Adrenal gland (tissue), 12 donors: ENCODE measurements around the gene TBC1D16. TPM values are rescaled to one million over a fixed set of nuclear protein-coding genes. Genes with fewer than 3 reads are reported as not detected.

Experiments used
- DNase-seq, 7 donors: peaks; one replicate each; pipeline ENCODE4 v3.0.0-alpha.2; 2019 to 2020
- H3K27ac ChIP-seq, 5 donors: fragments of 200-600 bp; sonication (generic) in 4 of 5; 1 replicate in 3 of 5; 2 replicates in 2 of 5; pipeline versions ENCODE4 v1.5.1 to v1.8.0; 2016 to 2020; ENCODE audit warnings: mild to moderate bottlenecking in 1 of 5
- H3K27me3 ChIP-seq: fragments of 200-600 bp; 2 replicates; pipeline ENCODE4 v1.8.0; 2021
- H3K36me3 ChIP-seq, 2 donors: fragments of 200-600 bp; replicated peaks in 1 of 2; 1 replicate in 1 of 2; 2 replicates in 1 of 2; pipeline versions ENCODE4 v1.5.1 to v1.8.0; 2018 to 2022
- H3K4me1 ChIP-seq, 2 donors: fragments of 200-600 bp; replicated peaks in 1 of 2; 1 replicate in 1 of 2; 2 replicates in 1 of 2; pipeline versions ENCODE4 v1.5.1 to v1.8.0; 2018 to 2021
- H3K4me3 ChIP-seq, 4 donors: fragments of 200-600 bp; sonication (generic) in 3 of 4; one replicate each; pipeline ENCODE4 v1.5.1; 2016 to 2018
- H3K9me3 ChIP-seq, 3 donors: fragments of 200-600 bp; sonication (generic) in 1 of 3; replicated peaks in 1 of 3; 1 replicate in 2 of 3; 2 replicates in 1 of 3; pipeline versions ENCODE4 v1.5.1 to v1.8.0; 2016 to 2021
- POLR2A ChIP-seq, 2 donors: fragments of 450-650 bp; IDR thresholded peaks; one replicate each; pipeline ENCODE4 v1.6.1; 2017; ENCODE audit warnings: antibody characterized with exemption in 2 of 2, mild to moderate bottlenecking in 2 of 2, moderate library complexity in 1 of 2
- WGBS, 4 donors: extraction: QIAGEN DNeasy Blood & Tissue Kit in 2 of 4; methylation state at CpG; one replicate each; pipeline versions ENCODE4 v1.1.5 to v1.1.7; 2013 to 2017; 5-methylcytosine and 5-hydroxymethylcytosine counted together
- intact Hi-C, 2 donors: fragments of 100-400 bp; cut with DNase I; formaldehyde crosslinking; loops; one replicate each; pipeline versions ENCODE4 v1.14.1 to v1.15.0; 2022 to 2023
- polyA plus RNA-seq, 3 donors: library from polyadenylated mRNA; stranded (reverse); fragments of 200-250 nt in 2 of 3; fragments of 350-450 nt in 1 of 3; fragmentation: Illumina TruSeq in 1 of 3; extraction: RNeasy Lipid Tissue Mini Kit (QIAGEN cat#74804) in 1 of 3; gene quantifications; one replicate each; pipeline ENCODE4 v1.2.3, GENCODE V29; 2013 to 2014
- total RNA-seq, 9 donors: library from RNA; depleted of rRNA in 4 of 9; stranded (reverse); fragments of >200 nt in 4 of 9; fragments of 120-200 nt in 1 of 9; fragmentation: NEBNext Ultra II Directional in 1 of 9; extraction: Animal tissue kit (Norgen Biotek cat#: 25700) in 1 of 9; gene quantifications; one replicate each; pipeline versions ENCODE4 v1.1.0 to v1.2.4, GENCODE V29; 2013 to 2023
- TF ChIP-seq, protein P1 (sequence below), 6 experiments: fragments of 450-650 bp in 4 of 6; fragments of 200-600 bp in 2 of 6; sonication (generic) in 1 of 6; IDR thresholded peaks; 1 replicate in 5 of 6; 2 replicates in 1 of 6; pipeline versions ENCODE4 v1.5.1 to v1.8.0; 2016 to 2021; ENCODE audit warnings: antibody characterized with exemption in 6 of 6, mild to moderate bottlenecking in 2 of 6, moderate library complexity in 1 of 6
- donor health status: healthy with polysubstance abuse.
- donor health status: Bipolar disorder and iron deficiency.
- donor health status: DM: yes; HTN: yes; CAD: no.
- donor health status: DM: no; HTN: no; CAD: no.
- donor health status: DM: no; HTN: no; CAD: no.
- donor health status: DM: yes; HTN: yes; CAD: no.

TBC1D16 gene
- total and polyA plus RNA-seq, 12 donors: 4.2 to 62.5 (median 29.5) TPM

DNA sequence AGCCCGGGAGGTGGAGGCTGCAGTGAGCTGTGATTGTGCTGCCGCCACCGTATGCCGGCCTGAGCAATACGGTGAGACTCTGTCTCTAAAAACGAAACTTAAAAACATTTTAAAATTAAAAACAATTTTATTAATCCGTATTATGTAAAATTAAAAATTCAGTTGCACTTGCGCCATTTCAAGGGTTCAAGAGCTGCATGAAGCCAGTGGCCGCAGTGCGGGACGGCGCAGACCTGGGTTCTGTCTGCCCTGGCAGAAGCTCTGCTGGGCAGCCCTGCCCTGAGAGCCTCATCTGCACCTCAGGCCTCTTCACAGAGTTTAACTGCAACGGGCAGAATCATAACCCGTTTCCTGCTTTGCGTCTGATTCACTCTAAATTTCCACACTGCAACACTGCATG is 31.7 kb downstream of the TBC1D16 start:
- no peak for DNase-seq
- Histone ChIP-seq H3K36me3 (peaks cover 0 to 8% of the 10 kb centered on the region in 2 donors), H3K27ac (no peak overlapping the region), H3K9me3 (no peaks in the 10 kb centered on the region), H3K4me1 (peaks cover 0 to 8% of the 10 kb centered on the region in 2 donors), H3K27me3 (no peaks in the 10 kb centered on the region), H3K4me3 (no peak overlapping the region)
- TF ChIP-seq POLR2A (IDR thresholded peaks at IDR 0.05): no peak
- TF ChIP-seq, protein P1, sequence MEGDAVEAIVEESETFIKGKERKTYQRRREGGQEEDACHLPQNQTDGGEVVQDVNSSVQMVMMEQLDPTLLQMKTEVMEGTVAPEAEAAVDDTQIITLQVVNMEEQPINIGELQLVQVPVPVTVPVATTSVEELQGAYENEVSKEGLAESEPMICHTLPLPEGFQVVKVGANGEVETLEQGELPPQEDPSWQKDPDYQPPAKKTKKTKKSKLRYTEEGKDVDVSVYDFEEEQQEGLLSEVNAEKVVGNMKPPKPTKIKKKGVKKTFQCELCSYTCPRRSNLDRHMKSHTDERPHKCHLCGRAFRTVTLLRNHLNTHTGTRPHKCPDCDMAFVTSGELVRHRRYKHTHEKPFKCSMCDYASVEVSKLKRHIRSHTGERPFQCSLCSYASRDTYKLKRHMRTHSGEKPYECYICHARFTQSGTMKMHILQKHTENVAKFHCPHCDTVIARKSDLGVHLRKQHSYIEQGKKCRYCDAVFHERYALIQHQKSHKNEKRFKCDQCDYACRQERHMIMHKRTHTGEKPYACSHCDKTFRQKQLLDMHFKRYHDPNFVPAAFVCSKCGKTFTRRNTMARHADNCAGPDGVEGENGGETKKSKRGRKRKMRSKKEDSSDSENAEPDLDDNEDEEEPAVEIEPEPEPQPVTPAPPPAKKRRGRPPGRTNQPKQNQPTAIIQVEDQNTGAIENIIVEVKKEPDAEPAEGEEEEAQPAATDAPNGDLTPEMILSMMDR (IDR thresholded peaks at IDR 0.05): no peak
- intact Hi-C loops: no loop called here
- WGBS, 4 donors: 92 to 95% (median 92%) methylated on average over 15 of the region's 15 CpGs

DNA sequence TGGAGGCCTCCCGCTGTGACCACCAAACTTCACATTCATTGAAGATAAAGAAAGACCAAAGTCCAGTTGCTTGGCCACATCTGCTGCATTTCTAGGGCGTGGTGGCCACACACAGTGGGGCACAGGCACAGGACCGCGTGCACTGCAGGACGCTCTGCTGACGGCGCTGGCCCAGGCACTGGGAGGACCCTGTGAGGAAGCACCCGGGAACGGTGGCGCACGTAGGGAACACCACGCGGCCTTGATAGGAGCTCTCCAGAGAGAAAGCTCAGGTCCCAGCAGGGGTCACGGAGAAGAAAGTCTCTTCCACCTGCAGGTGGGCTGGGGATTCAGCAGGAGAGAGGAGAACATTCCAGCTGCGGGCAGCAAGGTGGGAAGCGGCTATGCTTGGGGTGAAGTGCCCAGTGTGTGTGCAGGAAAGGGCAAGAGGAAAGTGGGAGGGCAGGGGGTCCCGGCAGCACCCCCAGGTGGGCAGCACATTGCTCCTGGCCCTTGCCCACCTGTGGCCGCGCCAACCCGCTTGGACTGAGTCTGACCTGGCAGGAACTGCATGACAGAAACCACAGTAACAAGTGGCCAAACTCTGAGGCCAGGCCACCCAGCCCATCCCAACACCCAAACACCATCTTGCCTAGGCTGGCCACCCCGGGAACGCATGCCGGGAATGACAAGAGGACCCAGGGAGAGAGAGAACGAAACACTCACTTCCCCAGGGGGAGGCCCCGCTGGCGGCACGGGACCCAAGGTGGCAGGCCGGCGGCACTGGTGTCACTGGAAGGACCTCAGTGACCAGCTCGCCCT is 32.8 kb downstream of the TBC1D16 start:
- intact Hi-C loops: no loop called here
- no peak overlapping the region for H3K27ac ChIP-seq
- peaks cover 0 to 4% of the 10 kb centered on the region in 2 donors for H3K4me1 ChIP-seq
- WGBS, 4 donors: 90 to 96% (median 92%) methylated on average over 24 to 30 of the region's 30 CpGs
- H3K4me3 ChIP-seq: no peak overlapping the region
- TF ChIP-seq, protein P1 (IDR thresholded peaks at IDR 0.05): no peak
- no peak for TF ChIP-seq POLR2A (IDR thresholded peaks at IDR 0.05)
- no peaks in the 10 kb centered on the region for H3K9me3 ChIP-seq
- no peak for DNase-seq
- H3K36me3 ChIP-seq: peaks cover 0 to 8% of the 10 kb centered on the region in 2 donors
- no peaks in the 10 kb centered on the region for H3K27me3 ChIP-seq

DNA sequence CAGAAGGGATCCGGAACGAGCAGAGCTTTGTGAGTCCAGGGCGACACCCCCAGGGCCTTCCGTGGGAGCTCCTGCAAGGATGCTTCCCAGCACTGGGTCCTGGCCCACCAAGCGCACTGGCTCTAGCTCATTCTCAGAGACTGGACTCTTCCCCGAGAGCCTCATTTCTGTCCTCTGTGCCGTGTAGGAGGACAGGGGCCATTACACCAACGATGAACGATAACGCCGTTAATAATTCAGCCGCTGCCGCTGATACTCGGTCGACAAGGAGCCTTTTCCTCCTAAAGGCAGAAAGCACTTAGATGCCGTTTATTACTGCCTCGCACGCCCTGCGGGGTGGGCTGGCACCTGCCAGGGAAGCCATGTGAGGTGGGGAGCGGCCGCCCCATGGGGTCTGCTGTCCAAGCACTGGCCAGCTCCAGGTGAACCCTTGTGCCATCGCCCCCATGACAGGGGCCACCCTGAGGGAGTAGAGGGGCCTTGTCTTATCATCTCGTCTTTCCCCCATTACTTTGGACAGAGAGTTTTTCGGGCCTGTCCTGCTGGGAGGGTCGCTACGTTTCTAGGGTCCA is 33.5 kb downstream of the TBC1D16 start:
- no peak overlapping the region for H3K27ac ChIP-seq
- peaks cover 0 to 4% of the 10 kb centered on the region in 2 donors for H3K4me1 ChIP-seq
- TF ChIP-seq, protein P1 (IDR thresholded peaks at IDR 0.05): no peak
- TF ChIP-seq POLR2A (IDR thresholded peaks at IDR 0.05): no peak
- H3K36me3 ChIP-seq: peaks cover 0 to 8% of the 10 kb centered on the region in 2 donors
- H3K27me3 ChIP-seq: no peaks in the 10 kb centered on the region
- 88 to 93% (median 90%) methylated on average over 26 of the region's 26 CpGs for WGBS, 4 donors
- H3K4me3 ChIP-seq: no peak overlapping the region
- no peaks in the 10 kb centered on the region for H3K9me3 ChIP-seq
- no peak for DNase-seq
- intact Hi-C loops: no loop called here

DNA sequence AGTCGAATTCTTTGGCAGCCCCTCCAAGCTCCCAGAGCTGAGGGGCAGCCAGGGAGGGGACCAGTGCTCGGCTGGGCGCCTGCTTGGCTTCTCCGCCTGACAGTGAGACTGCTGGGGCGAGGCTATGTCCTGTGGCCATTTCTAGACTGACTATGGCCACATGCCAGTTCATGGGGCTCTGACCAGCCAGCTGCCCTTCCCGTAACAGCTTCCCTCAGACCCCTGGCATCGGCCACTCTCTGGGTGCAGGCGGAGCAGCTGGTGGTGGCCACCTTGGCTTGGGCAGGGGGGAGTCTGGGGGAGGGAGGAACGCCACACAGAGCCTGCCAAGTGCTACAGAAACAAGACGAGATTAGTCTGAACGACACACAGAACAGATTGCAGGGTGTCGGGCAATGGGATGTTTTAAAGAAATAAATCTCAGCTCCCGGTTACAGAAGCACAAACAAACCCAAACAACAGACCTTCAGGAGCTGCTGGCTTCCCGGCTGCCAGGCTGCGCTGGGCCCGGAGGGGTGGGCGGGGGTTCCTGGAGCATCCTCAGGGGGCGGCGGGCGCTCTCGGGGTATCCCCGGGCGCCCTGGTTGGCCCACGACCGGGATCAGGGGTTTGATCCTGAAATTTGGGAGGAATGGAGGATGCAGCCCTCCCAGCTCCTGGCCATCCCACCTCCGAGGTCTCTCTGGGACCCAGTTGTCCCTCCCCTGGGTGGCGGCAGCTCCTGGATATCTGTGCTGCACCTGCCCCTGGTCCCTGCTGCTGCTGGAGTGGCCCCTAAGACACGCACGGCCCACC is 34.5 kb downstream of the TBC1D16 start:
- Histone ChIP-seq H3K4me3 (no peak overlapping the region), H3K4me1 (peaks cover 0 to 4% of the 10 kb centered on the region in 2 donors), H3K27me3 (no peaks in the 10 kb centered on the region), H3K36me3 (peaks cover 0 to 8% of the 10 kb centered on the region in 2 donors), H3K9me3 (no peaks in the 10 kb centered on the region), H3K27ac (no peak overlapping the region)
- WGBS, 4 donors: 91 to 95% (median 94%) methylated on average over 12 to 29 of the region's 29 CpGs
- no peak for DNase-seq
- TF ChIP-seq POLR2A (IDR thresholded peaks at IDR 0.05): no peak
- TF ChIP-seq, protein P1 (IDR thresholded peaks at IDR 0.05): no peak
- intact Hi-C loops: no loop called here
